ENCODE measurements around the gene TAL2.

The TAL2 gene

GRCh38 chr9:105710638-105711037 lies 48.4 kb downstream of the TAL2 start:
- DNase-seq (ENCODE audit: low read depth) = no peak

GRCh38 chr9:105711867-105712266 lies 49.6 kb downstream of the TAL2 start:
- DNase-seq (ENCODE audit: low read depth) = no peak

GRCh38 chr9:105712297-105712696 lies 50.0 kb downstream of the TAL2 start:
- no peak for DNase-seq (ENCODE audit: low read depth)
